ENCODE results near the gene MOK. TPM values are rescaled to one million over a fixed set of nuclear protein-coding genes. Genes with fewer than 3 reads are reported as not detected.

MOK gene
- total and polyA plus RNA-seq, 2 of the 4 experiments (the other 2 are of a cell fraction) = 16.8 to 48.5 TPM

DNA sequence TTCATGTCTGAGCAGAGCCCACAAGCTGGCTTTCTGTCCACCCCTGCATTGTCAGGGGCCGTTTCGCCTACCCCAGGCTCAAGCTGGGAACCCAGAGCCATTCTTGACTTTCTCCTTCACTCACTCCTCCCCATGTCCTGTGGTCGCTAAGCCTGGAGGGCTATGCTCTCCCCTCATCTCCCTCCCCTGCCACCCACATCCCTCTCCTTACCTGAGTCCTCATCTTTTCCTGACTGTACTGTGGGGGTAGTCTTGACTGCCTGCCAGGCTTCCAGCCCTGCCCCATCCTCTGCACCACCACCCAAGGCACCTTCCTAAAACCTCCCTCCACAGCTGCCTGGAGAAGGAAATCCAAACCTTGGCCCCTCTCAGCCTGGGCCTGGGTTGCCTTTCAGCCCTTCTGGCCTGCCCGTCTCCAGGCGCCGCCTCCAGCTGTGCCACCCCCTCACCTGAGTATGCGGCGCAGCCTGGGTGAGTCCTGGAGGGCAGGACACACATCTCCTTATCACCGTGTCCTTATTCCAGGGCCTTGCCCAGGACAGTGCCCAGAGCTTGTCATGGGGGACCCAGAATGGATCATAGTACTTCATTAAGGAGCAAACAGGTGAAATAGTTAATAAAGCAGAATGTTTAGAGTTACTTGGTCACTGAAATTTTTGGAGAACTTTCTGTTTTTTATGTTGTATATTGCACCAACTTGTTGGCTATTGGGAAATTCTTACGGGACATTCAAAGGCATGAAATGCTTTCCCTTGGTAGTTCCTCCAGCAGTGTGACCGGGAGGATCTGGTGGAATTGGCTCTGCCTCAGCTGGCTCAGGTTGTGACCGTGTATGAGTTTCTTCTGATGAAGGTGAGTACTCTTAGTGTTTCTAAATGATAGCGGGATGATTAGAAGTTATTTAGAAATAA lies 29.1 kb upstream of the MOK start:
- ChIA-PET CTCF (no interaction called here), POLR2A (ENCODE audit: unreplicated experiment) (no interaction called here)
- H3K4ac ChIP-seq (ENCODE audit: low read depth, low read length) = no peak overlapping the region
- no peak overlapping the region for H3K14ac ChIP-seq (replicated peaks; ENCODE audit: low read depth, low read length)
- peaks cover 0 to 4% of the 10 kb centered on the region in 2 experiments; a peak in 1 of 4 replicates for H3K79me1 ChIP-seq (ENCODE audit: low read depth in 1 of 2, low read length in 2 of 2)
- TF ChIP-seq MAZ (IDR thresholded peaks at IDR 0.05; ENCODE audit: borderline replicate concordance, low read depth, low read length) = no peak
- TF ChIP-seq BHLHE40 (IDR thresholded peaks at IDR 0.05; ENCODE audit: low read depth, low read length) = no peak
- no peak for TF ChIP-seq POLR2A (IDR thresholded peaks at IDR 0.05; ENCODE audit: low read depth, low read length)
- TF ChIP-seq CHD1 (IDR thresholded peaks at IDR 0.05; ENCODE audit: low read depth, low read length) = no peak
- no peak for TF ChIP-seq ELK1 (IDR thresholded peaks at IDR 0.05; ENCODE audit: borderline replicate concordance, low read depth, low read length)
- TF ChIP-seq RFX5 (IDR thresholded peaks at IDR 0.05; ENCODE audit: low read depth, low read length) = no peak
- no peak for TF ChIP-seq RCOR1 (IDR thresholded peaks at IDR 0.05; ENCODE audit: insufficient replicate concordance, low read length)
- no peaks in the 10 kb centered on the region for H3K9me3 ChIP-seq (ENCODE audit: control insufficient read depth, insufficient read depth, low read length)
- DNase-seq (no peak), ATAC-seq (ENCODE audit: low read depth) (no peak)
- H4K20me1 ChIP-seq (ENCODE audit: insufficient read depth, low read length) = no peaks in the 10 kb centered on the region
- H2BK5ac ChIP-seq (ENCODE audit: low read depth, low read length, poor library complexity, severe bottlenecking) = no peak overlapping the region
- no peak overlapping the region for H4K5ac ChIP-seq (ENCODE audit: low read depth, low read length)
- no peaks in the 10 kb centered on the region for H3K9me1 ChIP-seq (ENCODE audit: insufficient read depth, low read length)
- H3K27ac ChIP-seq (ENCODE audit: insufficient read depth, low read length) = no peak overlapping the region
- no peak overlapping the region for H3K23ac ChIP-seq (ENCODE audit: low read depth, low read length)
- H3K9ac ChIP-seq (ENCODE audit: low read depth, low read length) = no peak overlapping the region
- 100% methylated on average over 2 of the region's 13 CpGs; no CpG with 5 or more reads in 1 of the 2 experiments for WGBS, 2 experiments (ENCODE audit: extremely low coverage in 2 of 2, insufficient read length in 1 of 2)
- no peak overlapping the region for H3K4me3 ChIP-seq (ENCODE audit: insufficient read depth, low read depth, low read length)
- no peak overlapping the region for H3K18ac ChIP-seq (ENCODE audit: low read depth, low read length)
- no peak overlapping the region for H2BK120ac ChIP-seq (ENCODE audit: low read depth, low read length)
- H2AK5ac ChIP-seq (ENCODE audit: low read depth, low read length) = no peak overlapping the region
- no peak overlapping the region for H3K56ac ChIP-seq (ENCODE audit: extremely low read depth, insufficient read depth, low read length)
- H3K36me3 ChIP-seq (ENCODE audit: control insufficient read depth, insufficient read depth, low read length) = peaks cover 19% of the 10 kb centered on the region
- no peak overlapping the region for H2BK20ac ChIP-seq (ENCODE audit: low read depth, low read length)
- H4K91ac ChIP-seq (ENCODE audit: insufficient read depth, low read depth, low read length) = no peak overlapping the region
- H3K27me3 ChIP-seq (ENCODE audit: control insufficient read depth, insufficient read depth, low read length) = no peaks in the 10 kb centered on the region
- BruUV-seq (replicated peaks) = no TSS peak
- H3K4me2 ChIP-seq (ENCODE audit: low read depth, low read length) = no peak overlapping the region
- H2BK15ac ChIP-seq (ENCODE audit: low read depth, low read length) = no peak overlapping the region
- H2AK9ac ChIP-seq (replicated peaks; ENCODE audit: low read depth, low read length, poor library complexity) = no peak overlapping the region
- H3K4me1 ChIP-seq (ENCODE audit: control insufficient read depth, insufficient read depth, low read length) = no peaks in the 10 kb centered on the region
- intact Hi-C loops (cut with micrococcal nuclease) (no loop called here), in situ Hi-C loops (cut with MboI; ENCODE audit: low sequenced_read_pairs) (no loop called here), dilution Hi-C loops (cut with HindIII; ENCODE audit: low sequenced_read_pairs, unreplicated experiment) (no loop called here)
- H4K8ac ChIP-seq (ENCODE audit: low read depth in 2 of 2, low read length in 2 of 2) = no peak overlapping the region
- H2AFZ ChIP-seq (replicated peaks; ENCODE audit: low read length, poor library complexity) = no peak overlapping the region
